Testis (tissue), 3 donors: ENCODE measurements around the gene CA5A. TPM values are rescaled to one million over a fixed set of nuclear protein-coding genes. Genes with fewer than 3 reads are reported as not detected.

ENCODE experiments used
- DNase-seq: peaks from one replicate; pipeline ENCODE4 v3.0.0-alpha.2; 2019
- H3K27ac ChIP-seq, 2 donors: fragments of 200-600 bp; sonication (generic); one replicate each; pipeline ENCODE4 v1.5.1; 2019
- H3K27me3 ChIP-seq: fragments of 200-600 bp; sonication (generic); one replicate; pipeline ENCODE4 v1.5.1; 2019
- H3K36me3 ChIP-seq: fragments of 200-600 bp; sonication (generic); one replicate; pipeline ENCODE4 v1.5.1; 2017; ENCODE audit warnings: low read depth; ENCODE audit errors: missing control alignments
- H3K4me1 ChIP-seq: fragments of 200-600 bp; sonication (generic); one replicate; pipeline ENCODE4 v1.5.1; 2019
- H3K4me3 ChIP-seq, 2 donors: fragments of 200-600 bp; sonication (generic); one replicate each; pipeline ENCODE4 v1.5.1; 2017 to 2019
- H3K9me3 ChIP-seq: fragments of 200-600 bp; sonication (generic); one replicate; pipeline ENCODE4 v1.5.1; 2017
- POLR2A ChIP-seq: fragments of 450-650 bp; IDR thresholded peaks from one replicate; pipeline ENCODE4 v1.6.1; 2017; ENCODE audit warnings: antibody characterized with exemption, mild to moderate bottlenecking, moderate library complexity
- WGBS, 2 donors: methylation state at CpG; one replicate each; pipeline ENCODE4 v1.1.5; 2018; 5-methylcytosine and 5-hydroxymethylcytosine counted together
- intact Hi-C: fragments of 100-400 bp; cut with DNase I; formaldehyde crosslinking; loops from one replicate; pipeline ENCODE4 v1.15.1; 2023; ENCODE audit warnings: low total_unique reads
- polyA plus RNA-seq: library from polyadenylated mRNA; stranded (reverse); fragments of 350-450 nt; fragmentation: Illumina TruSeq; extraction: RNeasy Lipid Tissue Mini Kit (QIAGEN cat#74804); gene quantifications from one replicate; pipeline ENCODE4 v1.2.3, GENCODE V29; 2014; ENCODE audit warnings: low read depth, low replicate concordance; ENCODE audit not compliant: insufficient read depth
- total RNA-seq, 2 donors: library from RNA; depleted of rRNA; stranded (reverse); fragments of >200 nt; gene quantifications; one replicate each; pipeline ENCODE4 v1.2.3, GENCODE V29; 2016
- TF ChIP-seq, protein P1 (sequence below), 3 experiments: fragments of 450-650 bp in 2 of 3; fragments of 200-600 bp in 1 of 3; sonication (generic) in 1 of 3; IDR thresholded peaks; one replicate each; pipeline ENCODE4 v1.5.1; 2016 to 2019; ENCODE audit warnings: antibody characterized with exemption in 3 of 3, mild to moderate bottlenecking in 2 of 3, moderate library complexity in 1 of 3

The CA5A gene
- total and polyA plus RNA-seq, 3 donors from 2014 or later, result not detected

GRCh38 chr16:87856791-87857228 lies 79.5 kb downstream of the CA5A start:
- Histone ChIP-seq H3K4me3 (no peak overlapping the region), H3K9me3 (no peaks in the 10 kb centered on the region), H3K27ac (peak overlapping the region; percentile 31 to 59), H3K36me3 (no peaks in the 10 kb centered on the region), H3K4me1 (peaks cover 77% of the 10 kb centered on the region), H3K27me3 (no peaks in the 10 kb centered on the region)
- TF ChIP-seq POLR2A, result no peak
- TF ChIP-seq, protein P1, sequence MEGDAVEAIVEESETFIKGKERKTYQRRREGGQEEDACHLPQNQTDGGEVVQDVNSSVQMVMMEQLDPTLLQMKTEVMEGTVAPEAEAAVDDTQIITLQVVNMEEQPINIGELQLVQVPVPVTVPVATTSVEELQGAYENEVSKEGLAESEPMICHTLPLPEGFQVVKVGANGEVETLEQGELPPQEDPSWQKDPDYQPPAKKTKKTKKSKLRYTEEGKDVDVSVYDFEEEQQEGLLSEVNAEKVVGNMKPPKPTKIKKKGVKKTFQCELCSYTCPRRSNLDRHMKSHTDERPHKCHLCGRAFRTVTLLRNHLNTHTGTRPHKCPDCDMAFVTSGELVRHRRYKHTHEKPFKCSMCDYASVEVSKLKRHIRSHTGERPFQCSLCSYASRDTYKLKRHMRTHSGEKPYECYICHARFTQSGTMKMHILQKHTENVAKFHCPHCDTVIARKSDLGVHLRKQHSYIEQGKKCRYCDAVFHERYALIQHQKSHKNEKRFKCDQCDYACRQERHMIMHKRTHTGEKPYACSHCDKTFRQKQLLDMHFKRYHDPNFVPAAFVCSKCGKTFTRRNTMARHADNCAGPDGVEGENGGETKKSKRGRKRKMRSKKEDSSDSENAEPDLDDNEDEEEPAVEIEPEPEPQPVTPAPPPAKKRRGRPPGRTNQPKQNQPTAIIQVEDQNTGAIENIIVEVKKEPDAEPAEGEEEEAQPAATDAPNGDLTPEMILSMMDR (IDR thresholded peaks at IDR 0.05), result no peak
- no peak for DNase-seq
- intact Hi-C loops, result no loop called here
- WGBS, 2 donors, result 63 to 79% methylated on average over 15 of the region's 15 CpGs

GRCh38 chr16:87855852-87856715 lies 80.2 kb downstream of the CA5A start:
- H3K4me3 ChIP-seq, result no peak overlapping the region
- intact Hi-C loops, result no loop called here

DNA sequence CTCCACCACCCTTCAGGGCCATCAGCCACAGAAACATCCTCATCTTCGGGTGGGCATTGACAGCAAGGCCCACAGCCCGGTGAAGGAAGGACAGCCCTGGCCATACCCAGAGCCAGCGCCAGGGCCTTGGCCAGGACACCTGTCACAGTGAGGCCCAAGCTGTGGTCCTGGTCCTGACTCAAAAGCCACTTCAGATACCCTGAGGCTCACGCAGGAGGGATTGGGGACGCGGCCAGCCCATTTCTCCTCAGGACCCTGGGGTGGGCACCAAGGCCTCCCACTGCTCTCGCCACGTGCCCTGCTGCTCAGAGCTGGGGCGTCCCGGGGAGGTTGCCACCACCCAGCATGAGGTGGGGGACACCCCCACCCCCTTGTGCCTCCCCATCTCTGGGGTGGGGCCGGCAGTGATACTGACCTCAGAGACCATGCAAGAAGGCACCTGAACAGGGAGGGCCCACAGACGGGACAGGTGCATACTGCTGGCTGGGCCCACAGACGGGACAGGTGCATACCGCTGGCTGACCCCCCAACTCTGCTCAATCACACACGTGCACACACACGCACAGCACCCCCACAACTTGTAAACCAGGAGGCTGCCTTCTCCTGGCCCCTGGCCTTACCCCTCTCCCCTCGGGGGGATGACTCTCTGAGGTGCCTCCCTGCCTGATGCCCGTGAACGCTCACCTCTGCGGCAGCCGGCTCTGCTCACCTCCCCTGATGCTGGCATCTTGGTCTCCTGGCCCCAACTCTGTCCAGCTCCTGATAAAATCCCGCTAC lies 81.2 kb downstream of the CA5A start:
- Histone ChIP-seq H3K4me1 (peaks cover 79% of the 10 kb centered on the region), H3K9me3 (no peaks in the 10 kb centered on the region), H3K4me3 (no peak overlapping the region), H3K27ac (peak overlapping the region; percentile 31 to 72), H3K36me3 (no peaks in the 10 kb centered on the region), H3K27me3 (no peaks in the 10 kb centered on the region)
- intact Hi-C loops, result no loop called here
- TF ChIP-seq, protein P1 (IDR thresholded peaks at IDR 0.05), result no peak
- TF ChIP-seq POLR2A, result no peak
- no peak for DNase-seq
- WGBS, 2 donors, result 80% methylated on average over 13 to 22 of the region's 22 CpGs

More at GRCh38 chr16:87855852-87856715, 80.2 kb downstream of the CA5A start:
- no peak for DNase-seq
- Histone ChIP-seq H3K27me3 (no peaks in the 10 kb centered on the region), H3K4me1 (peaks cover 78% of the 10 kb centered on the region), H3K27ac (peak overlapping the region; percentile 31 to 59), H3K9me3 (no peaks in the 10 kb centered on the region), H3K36me3 (no peaks in the 10 kb centered on the region)
- TF ChIP-seq POLR2A, result no peak
- TF ChIP-seq, protein P1 (IDR thresholded peaks at IDR 0.05), result no peak
- WGBS, 2 donors, result 68 to 86% methylated on average over 10 to 23 of the region's 26 CpGs

DNA sequence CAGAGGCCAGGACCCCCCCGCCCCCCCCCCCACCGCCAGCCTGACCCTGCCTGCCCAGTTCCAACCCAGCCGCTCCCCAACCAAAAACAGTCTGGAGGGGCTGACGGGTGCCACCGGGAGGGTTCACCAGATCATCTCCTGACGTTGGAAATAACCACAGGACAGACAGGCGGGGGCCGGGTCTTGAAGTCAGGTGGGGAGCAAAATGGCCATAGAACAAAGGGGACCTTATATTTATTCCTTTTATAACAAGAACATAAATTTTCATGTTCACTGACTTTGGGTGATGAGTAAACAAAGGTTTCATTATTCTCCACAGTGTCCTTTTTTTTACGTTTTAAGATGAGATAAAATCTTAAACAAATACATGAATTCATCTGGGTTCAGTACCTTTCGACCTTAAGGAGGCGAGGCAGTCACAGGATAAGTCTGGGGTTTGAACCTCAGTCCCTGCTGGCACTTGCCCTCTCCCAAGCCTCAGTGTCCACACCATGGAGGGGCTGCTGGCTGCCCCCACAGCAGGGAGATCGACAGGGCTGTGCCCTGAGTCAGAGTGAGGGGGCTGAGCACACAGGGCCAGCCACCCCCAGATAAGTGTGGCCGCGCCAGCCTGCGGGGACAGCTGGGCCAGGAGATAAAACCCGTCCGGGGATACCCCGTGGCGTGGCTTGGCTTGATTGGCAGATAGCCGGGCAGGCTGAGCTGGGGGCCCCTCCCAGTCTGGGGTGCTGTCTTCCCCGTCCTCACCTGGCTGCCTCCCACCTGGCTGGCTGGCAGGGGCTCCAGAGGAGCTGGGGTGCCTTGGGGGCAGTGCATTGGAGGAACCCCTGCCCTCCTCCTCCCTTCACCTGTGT lies 82.0 kb downstream of the CA5A start:
- TF ChIP-seq POLR2A, result no peak
- TF ChIP-seq, protein P1 (IDR thresholded peaks at IDR 0.05), result no peak

More for the DNA sequence above, 82.0 kb downstream of the CA5A start:
- Histone ChIP-seq H3K27me3 (no peaks in the 10 kb centered on the region), H3K4me3 (no peak overlapping the region), H3K36me3 (no peaks in the 10 kb centered on the region), H3K27ac (peak overlapping the region; percentile 31 to 72), H3K9me3 (no peaks in the 10 kb centered on the region), H3K4me1 (peaks cover 80% of the 10 kb centered on the region)
- WGBS, 2 donors, result 68 to 74% methylated on average over 16 to 20 of the region's 21 CpGs
- peak; percentile 82 for DNase-seq
- intact Hi-C loops, result no loop called here
